Fibroblast of peridontal ligament (primary cell): Measurements from ENCODE around the gene GREB1.
"Not testable (repeated sequence)": the region's sequence is repeated elsewhere in the genome, so short reads cannot be mapped to it uniquely, and the experiment has no call there.

Experiments
- DNase-seq: peaks from one replicate; pipeline ENCODE4 v3.0.0-alpha.2; 2010; ENCODE audit errors: extremely low read depth

The GREB1 gene

DNA sequence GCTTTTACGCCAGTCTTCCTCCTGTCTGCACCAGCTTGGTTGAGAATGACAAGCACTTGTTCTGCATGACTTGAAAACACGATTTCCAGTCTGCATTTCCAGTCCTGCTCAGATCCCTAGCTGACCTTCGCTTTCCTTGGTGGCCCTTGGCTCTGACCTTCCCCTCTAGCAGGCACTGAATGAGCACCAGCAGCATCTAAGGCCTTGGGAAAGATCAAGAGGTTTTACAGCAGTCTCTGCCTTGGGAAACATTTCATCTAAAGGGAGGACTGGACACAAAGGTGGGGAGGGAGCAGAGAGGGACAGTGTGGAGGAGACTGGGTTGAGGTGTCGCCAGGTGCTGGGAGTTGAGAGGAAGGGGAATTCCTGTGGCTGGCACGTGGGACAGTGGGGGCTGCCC lies 105.7 kb downstream of the GREB1 start:
- no peak for DNase-seq

DNA sequence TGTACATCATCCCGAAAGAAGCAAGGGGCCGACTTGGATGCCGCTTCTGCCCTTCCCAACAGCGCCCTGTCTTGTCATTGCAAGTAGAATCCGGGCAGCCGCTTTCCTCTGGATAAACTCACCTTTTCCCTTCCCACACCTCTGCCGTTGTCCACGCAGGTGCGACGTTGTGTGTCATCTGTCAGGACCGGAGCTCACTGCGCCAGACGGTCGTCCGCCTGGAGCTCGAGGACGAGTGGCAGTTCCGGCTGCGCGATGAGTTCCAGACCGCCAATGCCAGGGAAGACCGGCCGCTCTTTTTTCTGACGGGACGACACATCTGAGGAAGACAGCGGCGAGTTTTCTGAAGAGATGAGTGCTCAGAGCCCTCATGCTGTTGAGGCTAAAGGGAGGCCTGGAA lies 106.3 kb downstream of the GREB1 start:
- no peak for DNase-seq

DNA sequence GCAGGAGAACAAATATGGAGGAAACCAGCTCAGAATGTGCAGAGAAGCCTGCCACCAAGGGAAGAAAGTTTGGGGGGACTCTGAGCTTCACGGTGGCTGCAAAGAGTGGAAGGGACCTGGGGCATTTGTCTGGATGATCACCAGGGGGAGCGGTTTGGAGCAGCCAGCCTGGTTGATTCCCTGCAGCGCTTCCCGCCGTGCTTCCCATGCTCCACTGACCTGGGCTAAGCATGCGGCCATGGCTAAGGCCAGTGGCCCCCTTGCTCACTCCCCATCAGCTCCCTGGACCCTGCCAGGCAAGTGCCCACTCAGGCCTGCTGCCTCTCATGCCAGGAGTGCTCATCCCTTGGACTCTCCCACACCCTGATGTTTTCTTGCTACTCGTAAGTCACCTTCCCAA lies 109.1 kb downstream of the GREB1 start:
- no peak for DNase-seq

DNA sequence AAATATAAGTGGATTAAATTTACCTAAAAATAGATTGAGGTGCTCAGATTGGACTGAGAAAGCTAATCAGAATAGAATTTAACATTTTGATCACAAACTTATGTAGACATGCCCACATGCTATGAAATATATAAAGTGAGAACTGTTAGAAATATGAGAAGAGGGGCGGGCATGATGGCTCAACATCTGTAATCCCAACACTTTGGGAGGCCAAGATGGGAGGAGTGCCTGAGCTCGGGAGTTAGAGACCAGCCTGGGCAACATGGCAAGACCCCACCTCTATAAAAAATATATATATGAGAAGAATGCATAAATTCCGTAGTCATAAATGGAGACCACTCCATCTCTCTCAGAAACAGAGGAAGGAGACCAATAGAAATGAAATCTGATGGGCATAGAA lies 110.4 kb downstream of the GREB1 start:
- DNase-seq, result no peak

DNA sequence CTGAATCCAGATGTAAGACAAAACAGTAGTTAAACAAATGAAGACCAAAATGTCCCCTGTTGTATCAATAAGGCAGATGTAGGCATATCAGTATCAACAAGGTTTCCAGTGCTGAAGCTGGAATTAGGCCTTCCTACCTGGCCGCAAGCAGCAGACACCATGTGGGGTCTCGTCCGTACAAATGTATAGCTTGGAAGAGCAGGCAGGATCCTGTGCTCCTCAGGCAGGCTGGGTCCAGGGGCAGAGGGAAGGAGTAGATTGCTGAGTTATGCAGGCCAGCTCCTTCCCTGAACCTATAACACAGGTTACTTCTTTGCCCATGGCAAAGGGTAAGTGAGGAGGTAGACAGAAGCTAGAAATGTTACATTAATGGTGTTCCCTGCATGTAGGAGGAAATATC lies 112.7 kb downstream of the GREB1 start:
- DNase-seq, result no peak

DNA sequence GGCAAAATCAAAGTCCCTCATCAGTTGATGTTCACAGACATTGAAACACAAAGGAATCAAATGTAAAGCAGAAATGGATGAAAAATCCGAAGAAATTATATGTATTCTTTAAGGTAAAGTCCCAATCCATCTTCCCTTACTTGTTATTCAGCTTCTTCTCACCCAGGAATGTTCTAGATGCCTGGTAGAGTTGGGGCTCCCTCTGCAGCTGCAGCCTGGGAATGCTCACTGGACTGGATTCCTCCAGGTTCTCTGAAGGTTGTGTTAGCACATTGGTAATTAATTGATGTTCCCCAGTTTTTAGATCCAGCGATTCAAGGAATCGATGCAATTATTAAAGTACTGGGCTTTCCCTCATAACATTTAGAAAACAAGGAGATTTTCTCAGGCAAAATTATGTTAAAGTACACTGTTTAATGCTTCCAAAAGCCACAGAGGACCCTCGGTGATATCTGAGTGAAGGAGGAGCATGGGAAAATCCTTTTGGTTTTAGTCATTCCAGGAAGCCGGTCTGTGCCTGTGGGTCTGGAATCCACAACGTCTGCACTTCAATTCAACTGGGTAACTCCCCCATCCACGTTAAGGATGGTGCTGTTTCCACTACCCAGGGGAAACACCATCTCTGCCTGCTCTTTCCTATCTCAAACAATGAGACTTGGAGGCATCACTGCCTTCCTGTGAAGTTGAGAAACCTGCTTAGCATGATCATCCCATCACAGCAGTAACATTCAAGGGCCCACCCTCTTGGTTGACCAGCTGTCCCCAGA lies 114.2 kb downstream of the GREB1 start:
- DNase-seq, result peak; percentile 5

- DNase-seq, result no peak
Measured at GRCh38 chr2:11649093-11649492, 115.2 kb downstream of the GREB1 start.

DNA sequence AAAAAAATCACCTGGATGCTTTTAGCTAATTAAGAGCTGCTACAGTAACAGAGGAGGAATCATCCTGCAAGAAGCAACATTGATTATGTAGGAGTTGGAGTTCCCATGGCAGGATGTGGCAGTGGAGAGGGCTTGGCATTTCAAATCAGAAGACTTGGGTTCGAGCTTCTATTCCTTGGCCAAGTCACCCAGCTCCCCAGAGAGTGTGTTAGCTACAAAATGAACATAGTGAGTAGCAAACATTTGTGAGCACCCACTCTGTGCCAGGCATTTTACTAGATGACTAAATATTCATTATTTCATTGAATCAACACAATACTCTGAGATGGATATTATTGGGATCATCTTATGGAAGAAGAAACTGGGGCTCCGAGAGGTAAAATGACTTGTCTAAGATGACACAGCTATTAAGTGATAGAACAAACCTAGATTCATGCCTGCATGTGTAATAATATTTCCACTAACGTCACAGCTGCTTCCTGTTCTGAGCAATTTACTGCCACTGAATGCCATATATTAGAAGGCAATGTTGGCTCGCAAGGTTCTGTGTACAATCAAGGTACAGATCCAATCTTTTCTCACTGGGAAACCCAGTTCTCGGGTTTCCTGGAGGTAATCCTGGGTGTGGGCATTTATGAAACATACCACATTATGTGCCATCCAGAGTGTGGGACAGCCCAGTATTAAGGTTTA lies 118.2 kb downstream of the GREB1 start:
- no peak for DNase-seq

DNA sequence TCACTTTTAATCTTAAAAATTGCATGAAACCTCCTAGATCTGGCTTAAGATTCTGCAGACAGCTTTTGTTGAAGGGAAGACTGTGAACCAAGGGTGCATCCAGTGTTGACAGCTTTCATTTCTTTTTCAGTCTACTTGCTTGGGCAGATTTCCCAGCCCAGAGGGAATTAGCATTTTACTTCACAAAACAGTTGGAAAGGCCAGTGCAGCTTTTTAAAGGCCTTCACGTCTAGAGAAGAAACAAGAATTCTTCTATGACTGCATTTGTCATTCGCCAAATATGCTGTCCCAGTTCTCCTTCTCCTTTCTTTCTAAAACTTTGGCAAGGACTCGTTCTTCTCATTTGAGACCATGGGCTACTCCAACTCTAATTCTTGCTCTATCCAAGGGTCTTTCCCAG lies 118.7 kb downstream of the GREB1 start:
- peak; percentile 3 for DNase-seq

GRCh38 chr2:11655495-11655894 lies 121.7 kb downstream of the GREB1 start:
- no peak for DNase-seq

- DNase-seq, result no peak
Measured at GRCh38 chr2:11656252-11656651, 122.4 kb downstream of the GREB1 start.

- no peak for DNase-seq
Measured at GRCh38 chr2:11656671-11657101, 122.8 kb downstream of the GREB1 start.

- DNase-seq, result no peak
Measured at GRCh38 chr2:11657195-11657594, 123.3 kb downstream of the GREB1 start.

GRCh38 chr2:11657646-11658045 lies 123.8 kb downstream of the GREB1 start:
- DNase-seq, result no peak

DNA sequence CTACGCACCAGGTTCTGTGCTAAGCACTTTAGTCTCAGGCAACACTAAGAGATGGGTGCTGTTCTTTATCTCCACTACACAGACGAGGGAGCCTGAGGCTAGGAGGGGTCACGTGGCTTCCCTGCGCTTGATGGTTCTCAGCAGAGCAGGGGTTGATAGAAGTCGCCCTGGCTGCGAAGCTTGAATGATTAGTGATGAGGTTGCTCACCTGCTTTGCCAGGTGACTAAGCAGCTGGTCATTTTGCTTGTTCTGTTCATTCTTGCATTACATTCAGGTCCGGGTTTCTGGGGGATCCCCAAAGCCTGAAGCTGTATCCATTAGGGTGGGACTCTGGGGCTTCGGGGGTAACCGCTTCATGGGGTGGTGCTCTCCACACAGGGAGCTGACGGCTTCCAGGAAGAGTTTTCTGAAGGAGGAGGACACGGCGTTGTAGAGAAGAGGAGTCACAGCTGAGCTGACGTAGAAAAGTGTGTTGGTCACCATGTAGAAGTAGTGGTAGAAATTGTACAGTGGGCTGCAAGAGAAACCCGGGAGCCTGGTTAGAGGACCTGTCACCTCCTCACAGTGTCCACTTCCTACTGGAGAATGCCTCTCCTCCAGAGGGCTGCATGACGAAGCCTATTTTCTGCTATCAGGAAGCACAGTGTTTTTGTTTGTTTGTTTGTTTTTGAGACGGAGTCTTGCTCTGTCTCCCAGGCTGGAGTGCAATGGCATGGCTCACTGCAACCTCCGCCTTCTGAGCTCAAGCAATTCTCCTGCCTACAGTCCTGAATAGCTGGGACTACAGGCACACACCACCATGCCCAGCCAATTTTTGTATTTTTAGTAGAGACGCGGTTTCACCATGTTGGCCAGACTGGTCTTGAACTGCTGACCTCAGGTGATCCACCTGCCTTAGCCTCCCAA lies 124.6 kb downstream of the GREB1 start:
- no peak for DNase-seq

DNA sequence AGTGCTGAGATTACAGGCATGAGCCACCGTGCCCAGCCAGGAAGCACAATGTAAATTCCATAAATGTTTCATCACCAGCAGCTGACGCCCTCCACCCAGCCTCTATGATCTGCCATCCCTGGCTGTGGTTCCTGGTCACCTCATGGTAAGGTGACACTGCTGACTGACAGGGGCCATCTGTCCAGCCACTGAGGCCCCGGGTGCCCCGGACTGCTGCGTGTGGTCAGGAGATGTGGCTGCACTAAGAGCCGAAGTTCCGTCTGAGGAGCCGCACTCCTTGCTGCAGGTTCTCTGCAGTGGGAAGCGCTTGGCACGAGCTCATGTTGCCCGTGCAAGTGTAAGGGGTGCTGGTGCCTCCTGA lies 125.2 kb downstream of the GREB1 start:
- no peak for DNase-seq

GRCh38 chr2:11659851-11660250 lies 126.0 kb downstream of the GREB1 start:
- DNase-seq, result no peak

DNA sequence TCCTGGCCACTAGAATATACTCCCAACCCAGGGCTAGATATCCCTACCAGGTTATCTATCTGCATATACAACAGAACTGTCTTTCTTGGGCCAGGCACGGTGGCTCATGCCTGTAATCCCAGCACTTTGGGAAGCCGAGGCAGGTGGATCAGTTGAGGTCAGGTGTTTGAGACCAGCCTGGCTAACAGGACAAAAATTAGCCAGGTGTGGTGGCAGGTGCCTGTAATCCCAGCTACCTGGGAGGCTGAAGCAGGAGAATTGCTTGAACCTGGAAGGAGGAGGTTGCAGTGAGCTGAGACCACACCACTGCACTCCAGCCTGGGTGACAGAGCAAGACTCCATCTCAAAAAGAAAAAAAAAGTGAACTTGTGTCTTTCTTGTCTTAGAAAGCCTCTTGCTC lies 126.6 kb downstream of the GREB1 start:
- not testable (repeated sequence) for DNase-seq

- DNase-seq, result no peak
Measured at GRCh38 chr2:11661891-11662435, 128.1 kb downstream of the GREB1 start.

DNA sequence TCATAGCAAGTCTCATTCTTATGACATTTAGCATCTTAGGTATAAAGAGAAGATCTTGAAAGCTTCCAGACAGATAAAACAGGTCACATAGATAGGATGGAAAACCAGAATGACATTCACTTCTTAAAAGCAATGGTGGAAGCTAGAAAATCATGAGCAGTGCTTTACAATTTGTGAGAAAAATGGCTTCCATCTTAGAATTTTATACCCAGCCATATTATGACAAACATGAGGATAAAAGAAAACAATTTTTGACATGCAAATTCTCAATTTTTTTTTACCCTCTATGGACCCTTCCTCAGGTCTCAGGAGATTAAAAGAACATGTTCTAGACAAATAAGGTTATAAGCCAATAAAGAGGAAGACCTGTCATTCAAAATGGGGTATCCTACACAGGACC lies 129.0 kb downstream of the GREB1 start:
- no peak for DNase-seq

DNA sequence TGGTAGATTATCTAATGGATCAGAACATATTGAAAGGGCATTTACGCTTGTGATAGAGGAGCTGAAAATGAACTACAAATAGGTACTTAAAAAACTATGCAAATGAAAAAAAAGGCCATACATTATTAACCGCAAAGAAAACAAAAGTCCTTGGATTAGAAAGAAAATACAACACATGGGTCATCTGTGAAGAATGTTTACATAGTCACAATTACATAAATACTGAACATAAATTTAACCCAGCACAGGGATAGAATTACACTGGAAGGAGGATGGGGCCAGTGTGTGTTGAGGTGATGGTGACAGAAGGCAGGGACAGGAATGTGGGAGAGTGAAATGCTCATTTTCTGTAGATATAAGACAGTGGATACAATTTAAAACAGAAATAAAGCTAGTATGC lies 129.6 kb downstream of the GREB1 start:
- peak; percentile 1 for DNase-seq

DNA sequence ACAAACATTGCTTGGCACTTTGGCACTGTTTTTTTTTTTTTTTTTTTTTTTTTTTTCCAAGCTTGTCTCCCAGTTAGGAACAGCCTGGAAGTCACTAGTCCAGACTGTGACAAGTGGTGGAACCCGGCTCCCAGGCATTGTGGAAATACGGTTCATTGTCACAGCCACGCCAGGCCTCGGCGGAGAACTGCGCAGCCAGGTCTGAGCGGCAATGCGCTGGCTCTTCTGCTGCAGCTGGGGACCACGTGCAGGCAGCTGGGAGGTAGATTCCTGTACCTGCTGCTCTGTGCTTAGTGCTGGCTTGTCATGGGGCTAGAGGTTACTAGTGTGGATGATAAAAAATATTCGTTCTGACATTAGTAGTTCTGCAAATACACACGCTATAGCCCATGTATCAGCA lies 131.2 kb downstream of the GREB1 start:
- DNase-seq, result no peak
